ENCODE data around the gene UQCRHL.
"Not testable (repeated sequence)": the region's sequence is repeated elsewhere in the genome, so short reads cannot be mapped to it uniquely, and the experiment has no call there.

UQCRHL gene

DNA sequence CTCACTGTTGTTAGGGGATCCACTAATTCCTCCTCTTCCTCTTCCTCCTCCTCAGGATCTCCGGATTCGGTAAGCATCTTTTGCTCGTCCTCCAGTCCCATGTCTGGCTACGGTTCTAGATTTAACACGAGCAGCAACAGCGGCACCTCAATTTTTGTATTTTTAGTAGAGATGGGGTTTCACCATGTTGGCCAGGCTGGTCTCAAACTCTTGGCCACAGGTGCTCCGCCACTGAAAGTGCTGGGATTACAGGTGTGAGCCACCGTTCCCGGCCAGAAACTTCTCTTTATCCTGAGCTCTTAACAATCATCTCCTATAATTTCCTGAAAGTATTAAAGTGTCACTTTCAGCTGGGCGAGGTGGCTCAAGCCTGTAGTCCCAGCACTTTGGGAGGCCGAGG, at the start of gene UQCRHL:
Gene UQCRHL, minus strand, starts transcription at position 101 of the 400 bp plus-strand sequence. Its CDS starts 0 bp downstream, at position 101.
- not testable (repeated sequence) for DNase-seq

DNA sequence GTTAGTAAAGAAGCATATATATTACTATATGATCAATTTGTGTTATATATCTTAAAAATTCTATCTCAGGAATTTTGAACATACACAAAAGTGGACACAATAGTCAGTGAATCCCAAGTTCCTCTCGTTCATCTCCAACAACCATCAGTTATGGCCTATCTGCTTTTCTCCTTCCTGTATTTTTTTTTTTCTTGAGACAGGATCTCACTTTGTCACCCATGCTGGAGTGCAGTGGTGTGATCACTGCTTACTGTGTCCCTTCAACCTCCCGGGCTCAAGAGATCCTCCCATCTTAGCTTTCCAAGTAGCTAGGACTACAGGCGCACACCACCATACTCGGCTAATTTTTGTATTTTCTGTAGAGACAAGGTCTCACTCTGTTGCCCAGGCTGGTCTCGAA, 49.4 kb upstream of the UQCRHL start:
- no peak for DNase-seq

DNA sequence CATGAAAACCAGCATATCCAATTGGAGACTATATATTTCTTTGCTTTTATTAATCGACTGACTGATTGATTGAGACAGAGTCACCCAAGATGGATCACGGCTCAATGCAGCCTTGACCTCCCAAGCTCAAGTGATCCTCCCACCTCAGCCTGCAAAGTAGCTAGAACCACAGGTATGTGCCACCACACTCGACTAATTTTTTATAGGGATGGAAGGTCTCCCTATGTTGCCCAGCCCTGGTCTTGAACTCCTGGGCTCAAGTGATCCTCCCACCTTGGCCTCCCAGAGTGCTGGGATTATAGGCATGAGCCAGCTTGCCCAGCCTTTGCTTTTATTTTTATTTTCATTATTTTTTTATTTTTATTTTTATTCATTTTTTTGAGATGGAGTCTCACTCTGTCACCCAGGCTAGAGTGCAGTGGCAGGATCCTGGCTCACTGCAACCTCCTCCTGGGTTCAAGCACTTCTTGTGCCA, 45.4 kb upstream of the UQCRHL start:
- DNase-seq = no peak

DNA sequence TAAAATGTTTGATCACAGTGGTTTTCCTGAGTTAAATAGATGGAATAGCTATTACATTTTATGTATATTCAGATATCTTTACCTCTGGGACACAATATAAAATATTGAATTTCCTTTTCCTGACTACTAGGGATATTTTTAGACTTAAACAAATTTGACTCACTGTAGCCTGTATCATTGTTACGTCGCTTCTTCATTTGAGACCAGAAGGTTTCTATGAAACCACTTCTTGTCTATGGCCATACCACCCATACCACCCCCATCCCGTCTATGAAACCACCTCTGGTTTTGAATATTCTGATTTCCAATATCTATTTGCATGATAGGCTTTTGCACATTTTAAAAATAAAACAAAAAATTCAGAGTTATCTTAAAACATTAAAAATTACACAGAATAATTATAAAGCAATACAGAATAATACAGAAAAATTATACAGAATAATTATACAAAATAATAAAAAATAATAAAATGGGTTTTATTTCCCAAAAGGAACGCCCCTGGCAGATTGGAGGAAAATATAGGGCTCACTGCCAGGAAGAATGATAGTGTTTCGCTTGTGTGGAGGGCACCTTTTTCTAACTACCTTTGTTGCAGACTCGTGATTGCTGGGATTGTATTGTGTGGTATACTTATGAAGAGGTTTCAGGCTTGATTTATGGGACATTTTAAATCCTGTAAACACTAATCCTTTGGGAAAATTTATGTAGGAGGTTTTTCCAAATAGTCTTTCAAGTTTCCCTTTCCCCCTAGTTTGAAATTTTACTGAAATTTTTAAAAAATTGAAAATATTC, 44.8 kb upstream of the UQCRHL start:
- no peak for DNase-seq

DNA sequence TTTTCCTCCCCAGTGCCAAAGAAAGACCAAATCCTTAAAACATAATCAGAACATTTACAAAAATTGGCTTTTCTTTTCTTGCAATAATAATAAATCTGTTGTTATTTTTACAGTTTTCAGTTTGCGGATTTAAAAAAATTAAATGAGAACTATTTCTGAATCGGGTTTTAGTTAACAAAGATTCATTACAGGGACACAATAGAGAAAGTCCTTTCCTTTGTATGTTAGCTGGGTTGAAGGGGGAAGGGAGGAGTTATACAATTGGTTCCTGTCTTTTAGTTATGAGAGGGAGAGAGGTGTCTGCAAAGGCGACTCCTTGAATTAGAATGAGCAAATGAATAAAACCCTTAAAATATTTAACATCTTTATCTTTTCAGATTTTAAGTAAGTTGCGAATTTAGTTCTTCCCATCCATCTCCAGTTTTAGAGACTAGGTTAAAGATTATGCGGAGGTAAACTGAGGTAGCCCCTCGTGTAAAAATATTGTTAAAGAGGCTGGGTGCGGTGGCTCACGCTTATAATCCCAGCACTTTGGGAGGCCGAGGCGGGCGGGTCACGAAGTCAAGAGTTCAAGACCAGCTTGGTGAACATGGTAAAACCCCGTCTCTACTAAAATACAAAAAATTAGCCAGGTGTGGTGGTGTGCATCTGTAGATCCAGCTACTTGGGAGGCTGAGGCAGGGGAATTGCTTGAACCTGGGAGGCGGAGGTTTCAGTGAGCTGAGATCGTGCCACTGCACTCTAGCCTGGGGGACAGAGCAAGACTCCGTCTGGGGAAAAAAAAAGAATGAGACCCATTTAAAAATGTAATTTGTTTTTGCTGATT, 44.0 kb upstream of the UQCRHL start:
- no peak for DNase-seq

DNA sequence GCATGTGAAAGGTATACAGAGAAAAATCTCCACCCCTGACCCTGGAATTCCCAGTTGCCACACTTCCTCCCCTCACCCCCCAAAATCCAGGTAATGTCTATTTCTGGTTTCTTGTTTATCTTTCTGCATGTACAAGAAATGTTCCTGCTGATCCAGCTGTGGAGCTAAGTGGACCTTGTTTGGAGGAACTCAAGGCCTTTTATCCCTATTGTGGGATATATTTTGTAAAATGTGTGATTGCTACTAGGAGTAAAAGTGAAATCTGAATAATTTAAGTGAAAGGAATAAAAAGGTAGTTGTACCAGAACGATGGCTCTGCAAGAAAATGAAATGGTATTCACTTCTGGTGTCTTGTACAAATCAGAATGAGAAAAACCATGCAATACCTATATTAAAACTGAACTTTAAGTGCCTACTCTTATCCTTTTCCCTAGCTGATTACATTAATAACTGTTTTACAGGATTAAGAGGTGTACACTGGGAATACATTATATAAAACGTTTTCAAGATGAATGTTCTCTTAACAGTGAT, 43.1 kb upstream of the UQCRHL start:
- no peak for DNase-seq

DNA sequence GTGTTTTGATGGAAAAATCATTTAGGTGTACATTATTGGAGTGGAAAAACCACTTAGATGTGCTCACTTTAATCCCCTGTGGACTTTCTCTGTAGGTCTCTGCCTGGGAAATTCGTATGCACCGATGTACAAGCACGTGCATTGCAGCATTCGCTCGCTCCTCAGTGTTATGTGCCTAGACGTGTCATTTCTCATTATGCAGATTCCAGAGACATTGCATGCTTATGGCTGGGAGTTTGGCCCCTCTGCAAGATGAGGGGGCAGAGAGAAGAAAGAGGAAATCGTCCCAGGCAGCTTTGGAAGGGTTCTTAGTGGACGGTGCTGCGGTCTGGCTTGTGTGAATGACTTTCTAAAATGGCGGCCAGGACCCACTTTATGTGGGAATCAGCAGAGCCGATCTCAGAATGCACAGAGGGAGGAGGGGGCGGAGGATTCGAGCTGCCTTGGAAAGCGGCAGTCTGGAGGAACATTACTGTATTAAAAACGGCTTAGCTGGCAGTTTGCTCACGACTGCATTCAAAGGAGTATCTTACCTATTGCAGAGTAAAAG, 42.4 kb upstream of the UQCRHL start:
- peak; percentile 31 for DNase-seq

DNA sequence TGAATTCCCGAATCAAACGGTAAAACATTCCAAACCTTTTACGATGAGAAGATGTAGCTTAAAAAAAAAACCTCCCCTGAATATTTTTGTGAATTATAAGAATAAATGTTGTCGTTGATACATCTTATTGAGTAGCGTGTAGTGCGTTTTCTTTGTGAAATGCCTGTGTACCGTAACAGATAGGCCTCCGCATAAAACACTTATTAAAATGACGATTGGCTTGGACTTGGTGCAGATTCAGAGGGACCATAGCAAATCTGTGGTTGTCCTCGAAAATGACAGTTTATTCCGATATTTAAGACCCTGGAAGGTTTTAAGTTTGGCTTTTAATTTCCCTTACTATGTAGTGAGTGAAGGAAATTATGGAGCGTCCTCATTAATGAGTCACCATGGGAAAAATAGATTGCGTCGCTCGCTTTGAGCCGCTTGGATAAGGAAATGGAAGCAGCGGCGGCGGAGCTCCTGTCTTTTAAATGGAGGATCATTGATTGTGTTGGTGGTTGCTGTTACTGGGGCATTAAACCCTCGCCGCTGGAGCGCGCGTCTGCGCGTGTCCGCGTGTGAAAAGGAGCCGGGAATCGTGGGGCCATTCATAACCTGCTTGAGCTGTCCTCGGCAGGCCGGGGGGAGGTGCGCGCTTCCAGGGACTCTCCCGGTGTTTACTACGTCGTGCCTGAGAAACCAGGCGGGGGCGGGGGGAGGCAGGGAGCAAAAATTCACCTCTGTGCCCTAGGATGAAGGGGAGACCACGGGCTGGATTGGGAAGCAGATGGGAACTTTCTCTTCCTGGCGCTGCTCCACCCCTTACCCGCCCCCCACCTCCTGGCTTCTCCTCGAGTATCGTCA, 41.7 kb upstream of the UQCRHL start:
- peak; percentile 67 for DNase-seq

DNA sequence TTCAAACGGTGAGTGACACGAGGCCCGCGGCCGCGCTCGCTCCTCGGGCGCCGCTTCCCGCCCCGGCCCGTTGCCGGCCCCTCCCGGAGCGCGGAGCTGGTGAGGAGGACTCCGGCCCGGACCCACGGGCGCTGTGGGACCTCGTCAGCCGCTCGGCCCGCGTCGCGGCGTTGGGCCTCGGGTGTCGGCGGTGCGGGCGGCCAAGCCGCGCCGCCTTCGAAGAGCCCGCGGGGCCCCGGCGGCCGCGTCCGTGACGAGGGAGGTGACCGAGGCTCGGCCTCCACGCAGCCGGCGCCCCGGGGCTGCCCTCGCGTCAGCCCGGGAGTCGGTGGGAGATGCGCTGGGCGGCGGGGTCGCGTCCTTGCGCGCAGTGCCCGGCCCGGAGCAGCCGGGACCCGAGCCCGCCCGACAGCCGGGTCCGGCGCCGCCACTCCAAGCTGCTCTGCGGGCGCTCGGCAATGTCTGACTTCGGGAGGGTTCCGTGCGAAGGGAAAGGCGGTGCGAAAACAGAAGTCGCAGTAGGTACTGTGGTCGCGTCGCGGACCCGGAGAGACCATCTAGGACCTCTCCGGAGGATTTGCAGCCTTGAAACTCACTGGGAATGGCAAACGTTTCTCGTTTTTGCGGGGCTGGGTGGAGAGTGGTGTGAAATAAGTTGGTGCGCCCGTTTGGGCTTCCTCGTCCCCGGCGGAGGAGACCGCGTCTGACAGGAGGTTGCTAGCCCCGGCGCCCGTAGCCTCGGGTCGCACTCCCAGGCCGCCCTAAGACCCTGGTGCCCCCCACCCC, 40.9 kb upstream of the UQCRHL start:
- peak; percentile 47 for DNase-seq

DNA sequence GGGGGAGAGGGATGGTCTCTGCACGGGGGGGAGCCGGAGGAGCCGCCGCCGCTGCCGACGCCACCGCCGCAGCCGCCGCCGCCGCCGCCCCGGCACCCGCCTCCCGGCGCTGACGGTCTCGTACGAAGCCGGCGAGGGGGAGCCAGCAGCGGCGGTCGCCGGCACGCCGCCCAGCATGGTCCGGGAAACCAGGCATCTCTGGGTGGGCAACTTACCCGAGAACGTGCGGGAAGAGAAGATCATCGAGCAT, 40.4 kb upstream of the UQCRHL start:
- DNase-seq = no peak

DNA sequence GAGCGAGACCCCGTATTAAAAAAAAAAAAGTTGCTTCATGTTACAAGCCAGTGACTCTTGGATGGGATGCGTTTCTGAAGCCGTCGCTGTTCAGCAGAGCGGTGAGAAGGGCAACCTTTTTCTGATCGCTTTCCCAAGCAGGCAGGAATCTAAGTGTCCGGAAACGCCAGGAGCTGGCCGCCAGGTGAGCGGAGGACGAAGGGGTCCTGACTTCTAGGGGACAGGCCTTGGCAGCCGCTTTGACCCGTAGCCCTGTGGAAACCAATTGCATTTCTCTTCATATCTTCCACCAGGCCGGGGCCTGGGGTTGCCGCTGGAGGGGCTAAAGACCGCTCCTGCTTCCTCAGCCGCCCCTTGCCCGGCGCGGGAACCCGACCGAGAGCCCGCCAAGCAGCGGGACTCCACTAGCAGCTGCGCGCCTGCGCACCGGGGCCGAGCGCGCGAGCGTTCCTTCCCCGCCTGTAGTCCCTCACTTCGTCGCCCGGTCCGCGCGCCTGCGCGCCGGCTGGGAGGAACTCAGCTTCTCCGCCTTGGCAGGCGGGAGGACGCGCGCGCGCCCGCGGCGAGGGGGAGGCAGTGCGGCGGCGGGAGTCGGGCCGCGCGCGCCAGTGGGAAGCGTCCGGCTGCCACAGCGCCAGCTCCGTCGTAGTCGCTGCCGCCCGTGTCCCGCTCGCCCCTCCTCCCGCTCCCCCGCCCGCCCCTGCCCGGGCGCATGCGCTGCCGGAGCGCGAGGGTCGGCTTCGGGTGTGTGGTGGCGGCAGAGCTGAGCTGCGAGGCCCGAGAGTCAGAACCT, 39.8 kb upstream of the UQCRHL start, which contains the start of gene SPEN:
Gene SPEN, plus strand, starts transcription at position 608 of the 793 bp plus-strand sequence. CDS start 361 bp downstream, outside the sequence.
- DNase-seq = peak; percentile 96

DNA sequence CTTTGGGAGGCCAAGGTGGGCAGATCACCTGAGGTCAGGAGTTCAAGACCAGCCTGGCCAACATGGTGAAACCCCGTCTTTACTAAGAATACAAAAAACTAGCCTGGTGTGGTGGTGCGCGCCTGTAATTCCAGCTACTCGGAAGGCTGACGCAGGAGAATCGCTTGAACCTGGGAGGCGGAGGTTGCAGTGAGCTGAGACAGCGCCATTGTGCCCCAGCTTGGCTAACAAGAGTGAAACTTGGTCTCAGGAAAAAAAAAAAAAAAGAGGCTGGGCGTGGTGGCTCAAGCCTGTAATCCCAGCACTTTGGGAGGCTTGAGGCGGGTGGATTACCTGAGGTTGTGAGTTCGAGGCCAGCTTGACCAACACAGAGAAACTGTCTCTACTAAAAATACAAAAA, 38.6 kb upstream of the UQCRHL start:
- DNase-seq = not testable (repeated sequence)

DNA sequence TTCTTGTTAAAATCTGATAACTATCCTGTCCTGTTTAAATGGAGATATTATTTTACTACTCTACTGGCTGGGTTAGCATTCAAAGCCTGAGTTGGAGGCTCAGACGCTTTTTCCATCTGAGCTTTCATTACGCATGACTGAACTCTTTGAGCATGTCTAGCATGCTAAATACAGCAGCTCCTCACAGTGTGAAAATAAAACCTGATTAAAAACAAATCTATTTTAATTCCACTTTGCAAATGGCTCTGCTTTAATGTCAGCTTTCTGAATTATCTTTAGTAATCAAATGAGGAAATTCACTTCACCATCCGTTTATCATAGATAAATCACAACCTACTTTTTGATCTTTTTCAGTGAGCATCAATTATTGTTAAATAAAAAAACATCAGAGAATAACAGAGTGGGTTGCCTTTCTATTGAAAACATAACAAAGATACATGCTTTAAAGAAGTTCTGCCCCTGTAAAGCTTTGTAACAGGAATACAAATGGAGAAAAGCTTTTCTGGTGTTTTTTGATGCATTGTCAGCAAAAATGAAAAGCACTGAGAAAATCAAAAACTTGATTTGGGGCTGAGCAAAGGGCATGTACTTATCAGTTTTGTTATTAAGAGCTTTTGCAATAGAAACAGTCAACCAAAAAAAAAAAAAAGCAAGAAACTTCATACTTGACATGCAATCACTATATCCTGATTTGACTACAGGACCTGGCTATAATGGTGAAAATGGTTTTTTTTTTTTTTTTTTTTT, 36.5 kb upstream of the UQCRHL start:
- DNase-seq = no peak

DNA sequence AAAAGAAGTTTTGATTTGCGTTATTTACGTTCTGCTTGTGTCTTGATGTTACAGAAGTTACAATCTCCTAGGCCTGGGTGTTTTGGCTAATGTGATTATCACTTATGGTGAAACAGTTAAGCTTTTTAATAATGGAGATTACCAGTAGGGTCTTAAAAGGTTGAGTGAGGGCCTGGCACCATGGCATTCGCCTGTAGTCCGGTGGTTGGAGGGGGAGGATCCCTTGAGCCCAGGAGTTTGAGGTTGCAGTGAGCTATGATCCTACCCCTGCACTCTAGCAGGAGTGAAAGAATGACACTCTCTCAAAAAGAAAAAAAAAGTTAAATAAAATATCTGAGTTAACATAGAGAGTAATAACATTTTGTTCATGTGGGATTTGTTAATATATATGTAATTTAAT, 31.3 kb upstream of the UQCRHL start:
- DNase-seq = no peak

DNA sequence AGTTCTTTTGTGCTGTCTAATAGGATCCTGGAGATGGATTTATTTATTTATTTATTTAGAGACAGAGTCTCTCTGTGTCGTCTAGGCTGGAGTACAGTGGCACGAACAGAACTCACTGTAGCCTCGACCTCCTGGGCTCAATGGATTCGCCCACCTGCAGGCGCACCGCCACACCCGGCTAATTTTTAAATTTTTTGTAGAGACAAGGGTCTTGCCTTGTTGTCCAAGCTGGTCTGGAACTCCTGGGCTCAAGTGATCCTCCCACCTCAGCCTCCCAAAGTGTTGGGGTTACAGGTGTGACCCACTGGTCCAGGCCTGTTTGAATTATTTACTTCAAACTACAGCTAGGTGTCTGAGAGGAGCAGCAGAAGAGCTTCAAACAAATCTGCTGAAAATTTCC, 30.5 kb upstream of the UQCRHL start:
- no peak for DNase-seq

DNA sequence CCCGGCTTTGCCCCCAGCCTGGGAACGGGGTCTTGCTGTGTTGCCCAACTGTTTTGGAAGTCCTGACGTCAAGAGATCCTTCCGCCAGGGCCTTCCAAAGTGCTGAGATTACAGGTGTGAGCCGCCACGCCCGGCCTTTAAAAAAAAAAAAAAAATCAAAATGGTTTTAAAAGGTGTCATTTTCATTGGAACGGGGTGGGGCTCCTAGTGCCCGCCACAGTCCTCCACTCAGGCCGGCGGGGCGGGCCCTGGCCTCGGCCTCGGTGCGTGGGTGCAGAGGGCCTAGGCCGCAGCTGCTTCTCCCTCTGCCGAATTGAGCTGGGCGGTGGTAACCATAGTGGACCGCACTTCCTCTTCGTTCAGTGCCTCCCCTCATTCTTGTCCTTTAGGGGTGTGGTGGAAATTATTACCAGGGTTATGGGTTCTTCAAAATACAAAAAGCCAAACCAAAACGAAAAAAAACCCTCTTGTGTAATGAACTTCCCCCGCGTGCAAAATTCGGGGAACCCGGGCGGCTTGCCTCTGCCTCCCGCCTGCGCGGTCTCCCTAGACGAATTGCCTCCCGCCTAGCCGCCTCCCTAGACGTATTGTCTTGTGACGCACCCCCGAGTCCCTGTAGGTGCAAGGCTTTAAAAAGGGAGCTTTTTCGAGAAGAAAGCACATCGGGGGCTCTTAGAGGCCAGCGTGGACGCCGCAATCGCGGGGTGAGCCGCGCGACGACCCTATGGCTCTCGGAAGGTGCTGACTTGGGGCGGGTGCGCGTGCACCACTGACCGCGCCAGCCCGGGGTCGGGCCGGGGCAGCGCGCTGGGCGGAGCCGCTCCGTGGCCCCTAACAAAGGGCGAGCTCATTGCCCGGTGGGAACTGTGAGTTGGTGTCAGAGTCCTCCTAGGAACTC, 29.6 kb upstream of the UQCRHL start:
- peak; percentile 52 for DNase-seq

DNA sequence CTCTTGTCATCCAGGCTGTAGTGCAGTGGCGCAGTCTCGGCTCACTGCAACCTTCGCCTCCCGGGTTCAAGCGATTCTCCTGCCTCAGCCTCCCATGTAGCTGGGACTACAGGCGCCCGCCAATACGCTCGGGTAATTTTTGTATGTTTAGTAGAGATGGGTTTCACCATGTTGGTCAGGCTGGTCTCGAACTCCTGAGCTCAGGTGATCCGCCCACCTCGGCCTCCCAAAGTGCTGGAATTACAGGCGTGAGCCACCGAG, 29.0 kb upstream of the UQCRHL start:
- DNase-seq = not testable (repeated sequence)

DNA sequence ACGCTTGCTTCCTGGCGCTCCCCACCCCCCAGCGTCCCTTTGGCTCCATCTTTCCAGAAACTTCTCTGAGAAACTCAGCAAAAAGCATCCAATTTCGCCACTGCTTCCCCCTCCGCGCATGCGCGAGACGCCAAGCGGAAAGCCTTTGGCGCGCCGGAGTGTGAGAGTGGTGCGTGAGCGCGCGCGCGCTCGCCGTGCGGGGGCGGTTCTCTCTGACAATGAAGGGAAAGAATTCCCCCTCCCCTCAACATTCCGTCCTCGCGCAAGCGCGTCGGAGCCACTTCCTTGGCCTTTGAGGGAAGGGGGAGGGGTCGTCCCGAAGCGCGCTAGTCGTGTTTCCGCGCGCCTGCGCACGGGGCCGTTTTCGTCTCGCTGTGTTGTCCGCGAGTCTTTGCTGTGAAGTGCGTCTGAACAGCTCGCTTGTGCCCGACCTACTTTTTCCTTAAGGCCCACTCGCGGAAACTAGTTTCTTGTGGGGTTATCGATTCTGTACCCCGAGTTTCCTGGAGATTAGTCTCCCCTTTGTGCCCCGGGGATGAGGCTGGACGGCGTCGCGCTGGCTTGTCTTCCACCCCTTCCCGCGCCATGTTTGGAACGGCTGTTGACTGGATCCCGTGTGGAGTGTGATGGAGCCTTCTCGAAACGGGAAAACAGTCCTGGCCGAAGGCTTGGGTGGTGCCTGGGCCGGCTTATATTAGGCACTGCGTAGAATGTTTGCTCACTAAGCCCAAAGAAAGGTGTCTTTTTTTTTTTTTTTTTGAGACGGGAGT, 28.5 kb upstream of the UQCRHL start:
- DNase-seq = peak; percentile 98
